ENCODE results near the gene WBP1. TPM values are rescaled to one million over a fixed set of nuclear protein-coding genes. Genes with fewer than 3 reads are reported as not detected.

Gene WBP1
- total RNA-seq, 1 experiment from 2014 or later = 66.0 TPM

- TF ChIP-seq ZMAT4 (CRISPR knock-in tag; IDR thresholded peaks at IDR 0.05) (no peak), ZBTB43 (CRISPR knock-in tag; IDR thresholded peaks at IDR 0.05) (peak; percentile 82), AR (CRISPR knock-in tag; IDR thresholded peaks at IDR 0.05) (no peak), ZBTB21 (CRISPR knock-in tag; IDR thresholded peaks at IDR 0.05; ENCODE audit: borderline replicate concordance) (no peak), STAT6 (CRISPR knock-in tag; conservative IDR thresholded peaks at IDR 0.05; ENCODE audit: low read depth) (no peak), ZNF416 (CRISPR knock-in tag; IDR thresholded peaks at IDR 0.05) (0 out of 2 replicates have a peak, but pooled peaks have one; percentile 35), FOXK1 (CRISPR knock-in tag; IDR thresholded peaks at IDR 0.05) (no peak; the same call in 1 of the 2 replicates), AFF4 (CRISPR knock-in tag; IDR thresholded peaks at IDR 0.05; ENCODE audit: borderline replicate concordance) (no peak), RELA (CRISPR knock-in tag; IDR thresholded peaks at IDR 0.05; ENCODE audit: borderline replicate concordance) (0 out of 2 replicates have a peak, but pooled peaks have one; percentile 63), RORB (CRISPR knock-in tag; IDR thresholded peaks at IDR 0.05) (no peak), GABPB1 (CRISPR knock-in tag; IDR thresholded peaks at IDR 0.05) (no peak), FOXP1 (CRISPR knock-in tag; IDR thresholded peaks at IDR 0.05; ENCODE audit: borderline replicate concordance) (peak; percentile 53), ZNF671 (CRISPR knock-in tag; IDR thresholded peaks at IDR 0.05) (no peak), CREB1 (CRISPR knock-in tag; IDR thresholded peaks at IDR 0.05) (no peak), TEAD1 (CRISPR knock-in tag; IDR thresholded peaks at IDR 0.05) (no peak), SP1 (CRISPR knock-in tag; conservative IDR thresholded peaks at IDR 0.05) (peak; percentile 56; the same call in 1 of the 2 replicates), NFE2L1 (CRISPR knock-in tag; IDR thresholded peaks at IDR 0.05) (peak; percentile 38; the same call in 1 of the 2 replicates), CBFB (CRISPR knock-in tag; IDR thresholded peaks at IDR 0.05; ENCODE audit: low read depth) (peak; percentile 62; the same call in 1 of the 2 replicates), NR3C1 (CRISPR knock-in tag; conservative IDR thresholded peaks at IDR 0.05; ENCODE audit: low read depth) (no peak), ESRRA (CRISPR knock-in tag; IDR thresholded peaks at IDR 0.05; ENCODE audit: borderline replicate concordance) (no peak), PRRX2 (CRISPR knock-in tag; IDR thresholded peaks at IDR 0.05) (no peak), HMGXB4 (CRISPR knock-in tag; IDR thresholded peaks at IDR 0.05) (0 out of 2 replicates have a peak, but pooled peaks have one; percentile 26), ZNF423 (CRISPR knock-in tag; IDR thresholded peaks at IDR 0.05) (no peak), ZNF121 (CRISPR knock-in tag; IDR thresholded peaks at IDR 0.05) (peak; percentile 25; the same call in 1 of the 2 replicates), ATF6 (CRISPR knock-in tag; IDR thresholded peaks at IDR 0.05) (no peak)
Measured at GRCh38 chr2:74457549-74458131, 598 bp upstream of the WBP1 start (continued).
